GM19395 (cell line): ENCODE measurements around the gene LTC4S.

ENCODE experiments used
- ATAC-seq: cut with Tn5 transposase; IDR thresholded peaks from one replicate; pipeline ENCODE4 v1.9.1; 2021; ENCODE audit warnings: mild to moderate bottlenecking, moderate library complexity; ENCODE audit not compliant: unreplicated experiment

Gene LTC4S

DNA sequence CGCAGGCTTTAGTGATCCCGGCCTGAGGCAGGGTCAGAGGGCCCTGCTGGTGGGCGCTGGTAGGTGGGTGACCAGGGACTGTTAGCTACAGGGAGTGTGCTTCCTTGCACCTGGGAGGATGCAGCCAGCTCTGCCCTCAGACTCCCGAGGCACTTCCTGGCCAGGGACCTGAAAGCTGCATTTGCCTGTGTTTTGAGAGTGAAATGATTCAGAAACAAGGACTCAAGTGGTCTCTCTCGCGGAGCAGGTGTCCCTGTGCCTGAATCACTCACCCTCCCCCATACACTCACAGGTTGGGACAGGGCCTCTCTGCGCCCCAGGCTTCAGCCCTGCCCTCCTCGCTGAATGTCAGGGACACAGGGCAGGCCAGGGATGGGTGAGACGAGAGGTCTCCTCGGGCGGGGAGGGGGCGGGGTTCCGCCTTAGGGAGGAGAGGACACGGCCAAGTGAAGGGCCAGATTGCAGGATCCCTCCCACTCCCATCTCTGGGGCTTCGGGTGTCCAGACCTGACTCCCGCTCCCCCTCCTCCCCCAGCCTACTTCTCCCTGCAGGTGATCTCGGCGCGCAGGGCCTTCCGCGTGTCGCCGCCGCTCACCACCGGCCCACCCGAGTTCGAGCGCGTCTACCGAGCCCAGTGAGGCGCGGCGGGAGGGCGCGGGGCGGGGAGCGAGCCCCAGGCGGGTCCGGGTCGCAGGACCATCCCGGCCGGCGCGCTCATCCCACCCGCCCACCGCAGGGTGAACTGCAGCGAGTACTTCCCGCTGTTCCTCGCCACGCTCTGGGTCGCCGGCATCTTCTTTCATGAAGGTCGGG lies 1.5 kb downstream of the LTC4S start:
- peak; percentile 4 for ATAC-seq

DNA sequence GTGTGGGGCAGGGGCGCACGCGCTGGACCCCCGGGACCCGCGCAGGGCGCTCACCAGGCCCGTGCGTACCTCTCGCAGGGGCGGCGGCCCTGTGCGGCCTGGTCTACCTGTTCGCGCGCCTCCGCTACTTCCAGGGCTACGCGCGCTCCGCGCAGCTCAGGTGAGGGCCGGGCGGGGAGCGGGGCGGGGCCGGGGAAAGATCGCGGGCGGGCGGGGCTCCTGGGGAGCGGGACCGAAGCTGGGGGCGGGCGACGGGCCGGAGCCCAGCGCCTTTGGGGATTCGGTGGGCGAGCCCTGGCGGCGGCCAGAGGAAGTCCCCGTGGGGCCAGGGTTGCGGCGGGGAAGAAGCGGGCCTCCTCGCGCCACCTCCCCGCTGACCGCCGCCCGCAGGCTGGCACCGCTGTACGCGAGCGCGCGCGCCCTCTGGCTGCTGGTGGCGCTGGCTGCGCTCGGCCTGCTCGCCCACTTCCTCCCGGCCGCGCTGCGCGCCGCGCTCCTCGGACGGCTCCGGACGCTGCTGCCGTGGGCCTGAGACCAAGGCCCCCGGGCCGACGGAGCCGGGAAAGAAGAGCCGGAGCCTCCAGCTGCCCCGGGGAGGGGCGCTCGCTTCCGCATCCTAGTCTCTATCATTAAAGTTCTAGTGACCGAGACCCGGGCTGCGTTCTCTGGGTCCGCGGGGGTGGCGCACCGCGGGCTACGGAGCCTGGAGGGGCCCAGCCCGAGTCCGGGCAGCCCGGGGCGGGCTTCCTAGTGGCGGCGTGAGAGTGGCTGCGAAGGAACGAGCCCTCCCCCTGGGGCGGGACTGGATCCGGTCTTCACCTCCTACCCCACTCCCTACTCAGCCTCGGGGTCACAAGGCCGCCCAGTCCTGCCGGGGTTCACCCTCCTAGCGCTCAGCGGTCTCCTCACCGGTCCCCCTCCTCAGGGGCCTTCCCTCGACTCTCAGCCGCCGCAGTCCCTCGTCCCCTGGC lies 2.4 kb downstream of the LTC4S start:
- ATAC-seq, result peak; percentile 72

DNA sequence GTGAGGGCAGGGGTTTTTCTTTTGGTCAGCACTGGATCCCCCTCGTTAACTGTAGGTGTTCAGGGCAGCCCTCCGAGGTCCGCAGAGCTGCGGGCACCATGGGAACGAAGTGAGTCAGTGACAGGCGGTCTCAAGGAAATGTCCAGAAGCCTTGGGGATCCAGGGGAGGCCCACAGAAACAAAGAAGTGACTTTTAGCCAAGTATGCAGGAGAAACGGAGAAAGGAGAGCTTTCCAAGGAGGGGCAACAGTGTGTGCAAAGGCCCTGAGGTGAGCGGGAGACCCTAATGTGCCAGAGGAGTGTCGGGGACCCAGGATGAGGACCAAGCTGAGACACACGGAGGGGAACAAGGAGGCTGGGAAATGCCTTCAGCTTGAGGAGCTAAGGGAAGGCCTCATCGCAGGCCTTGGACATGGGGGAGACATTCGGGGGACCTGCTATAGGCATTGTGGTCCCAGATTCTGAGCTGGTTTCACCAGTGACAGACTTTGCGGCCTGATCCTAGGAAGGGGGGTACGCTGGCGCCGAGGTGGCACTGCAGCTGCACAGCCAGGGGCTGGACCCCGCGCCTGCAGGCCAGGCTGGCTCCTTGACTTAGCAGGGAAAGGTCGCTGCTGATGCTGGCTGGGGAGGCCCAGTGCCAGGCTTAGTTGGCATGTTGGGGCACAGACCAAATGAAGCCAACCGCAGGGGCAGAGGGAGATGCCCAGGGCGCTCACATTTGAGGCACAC lies 3.3 kb downstream of the LTC4S start:
- ATAC-seq, result no peak

DNA sequence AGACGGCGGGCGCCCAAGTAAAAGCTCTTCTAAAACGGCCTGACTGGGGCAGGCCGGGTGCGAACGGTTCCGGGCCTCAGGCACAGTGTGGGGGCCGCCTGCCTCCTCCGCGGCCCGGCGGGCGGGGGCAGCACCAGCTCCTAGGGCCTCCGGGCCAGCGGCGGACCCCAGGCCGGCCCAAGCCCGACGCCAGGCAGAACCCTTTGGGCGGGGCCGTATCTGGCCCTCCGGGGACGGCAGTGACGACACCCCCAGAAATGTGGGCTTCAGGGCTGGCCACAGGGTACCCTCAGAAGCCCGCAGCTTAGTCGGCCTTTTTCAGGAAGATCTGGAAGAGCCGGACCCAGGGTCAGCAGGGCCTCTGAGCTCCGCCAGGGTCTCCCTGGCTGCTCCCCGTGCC lies 4.0 kb downstream of the LTC4S start:
- ATAC-seq, result no peak

DNA sequence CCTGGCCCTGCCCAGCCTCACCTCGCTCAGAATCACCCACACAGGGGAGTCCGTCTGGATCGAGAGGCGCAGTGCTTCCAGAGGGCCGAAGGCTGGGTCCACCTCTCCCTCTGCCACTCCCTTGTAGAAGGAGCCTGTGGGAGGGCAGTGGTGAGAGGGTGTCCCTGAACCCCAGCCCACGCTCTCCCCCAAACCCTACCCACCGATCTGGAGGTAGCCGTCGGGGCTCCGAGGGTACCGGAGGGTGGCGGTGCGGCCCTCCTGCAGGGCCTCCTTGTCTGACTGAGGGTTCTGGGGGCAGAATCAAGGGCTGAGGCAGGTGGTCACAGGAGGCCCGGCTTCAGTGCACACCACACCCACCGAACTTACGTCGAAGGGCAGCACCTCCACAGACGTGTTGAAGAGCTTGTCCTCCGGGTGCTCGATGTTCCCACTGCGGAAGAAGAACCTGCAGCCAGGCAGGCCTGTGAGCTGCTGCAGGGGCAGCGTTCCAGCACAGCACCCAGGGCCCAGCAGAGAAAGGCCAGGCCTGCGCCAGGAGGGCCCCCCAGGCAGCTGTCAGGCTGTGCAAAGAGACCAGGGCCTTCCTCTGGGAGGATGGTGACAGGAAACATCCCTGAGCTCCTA lies 4.5 kb downstream of the LTC4S start:
- no peak for ATAC-seq

DNA sequence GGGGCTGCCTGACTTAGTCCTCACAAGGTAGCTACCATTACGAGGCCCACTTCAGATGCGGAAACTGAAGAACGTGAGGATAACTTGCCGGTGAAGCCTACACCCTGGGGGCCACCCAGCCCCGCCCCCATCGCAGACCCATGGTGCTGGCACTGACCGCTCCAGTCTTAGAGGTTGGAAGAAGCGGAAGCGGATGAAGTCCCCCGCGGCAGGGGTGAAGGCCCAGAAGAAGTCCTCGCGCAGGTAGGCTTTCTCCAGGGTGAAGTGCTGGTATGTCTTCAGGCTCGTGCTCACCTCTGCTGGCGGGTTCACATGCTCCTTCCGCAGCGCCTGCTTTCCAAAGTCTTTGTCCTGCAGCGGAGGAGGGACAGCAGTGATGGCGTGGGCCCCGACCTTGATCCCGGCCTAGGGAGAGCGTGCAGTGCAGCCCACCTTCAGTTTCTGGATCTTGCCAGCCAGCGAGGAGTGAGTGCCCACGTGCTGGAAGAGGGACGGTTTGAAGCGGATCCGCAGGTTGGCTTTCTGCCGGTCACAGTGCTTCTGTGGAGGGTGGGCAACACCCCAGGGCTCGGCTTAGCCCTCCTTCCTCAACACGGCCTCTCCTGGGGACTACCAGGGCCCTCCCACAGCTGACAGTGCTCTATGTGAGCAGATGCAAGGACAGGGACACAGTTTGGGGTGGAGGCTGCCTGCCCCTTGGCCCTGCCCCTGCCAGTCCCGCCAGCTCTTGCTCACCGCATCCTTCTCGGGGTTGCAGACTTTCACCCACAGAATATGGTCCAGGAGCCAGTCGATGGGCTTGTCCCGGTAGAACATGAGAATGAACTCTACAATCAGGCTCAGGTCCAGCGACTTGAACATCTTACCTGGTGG lies 5.2 kb downstream of the LTC4S start:
- no peak for ATAC-seq

DNA sequence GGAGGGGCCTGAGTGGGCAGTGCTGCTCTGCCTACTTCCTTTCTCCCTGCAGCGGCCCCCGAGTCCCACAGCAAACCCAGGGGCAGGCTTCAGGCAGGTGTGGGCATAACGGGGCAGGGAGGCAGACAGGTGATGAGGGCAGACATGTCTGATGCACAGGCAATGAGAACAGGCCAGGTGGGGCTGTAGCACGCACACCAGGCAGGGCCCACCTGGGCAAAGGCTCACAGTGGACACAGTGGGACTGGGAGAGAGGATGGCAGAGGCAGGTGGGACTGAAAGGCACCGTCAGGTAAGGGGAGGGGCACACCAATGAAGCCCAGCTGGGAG lies 5.8 kb downstream of the LTC4S start:
- ATAC-seq, result no peak

DNA sequence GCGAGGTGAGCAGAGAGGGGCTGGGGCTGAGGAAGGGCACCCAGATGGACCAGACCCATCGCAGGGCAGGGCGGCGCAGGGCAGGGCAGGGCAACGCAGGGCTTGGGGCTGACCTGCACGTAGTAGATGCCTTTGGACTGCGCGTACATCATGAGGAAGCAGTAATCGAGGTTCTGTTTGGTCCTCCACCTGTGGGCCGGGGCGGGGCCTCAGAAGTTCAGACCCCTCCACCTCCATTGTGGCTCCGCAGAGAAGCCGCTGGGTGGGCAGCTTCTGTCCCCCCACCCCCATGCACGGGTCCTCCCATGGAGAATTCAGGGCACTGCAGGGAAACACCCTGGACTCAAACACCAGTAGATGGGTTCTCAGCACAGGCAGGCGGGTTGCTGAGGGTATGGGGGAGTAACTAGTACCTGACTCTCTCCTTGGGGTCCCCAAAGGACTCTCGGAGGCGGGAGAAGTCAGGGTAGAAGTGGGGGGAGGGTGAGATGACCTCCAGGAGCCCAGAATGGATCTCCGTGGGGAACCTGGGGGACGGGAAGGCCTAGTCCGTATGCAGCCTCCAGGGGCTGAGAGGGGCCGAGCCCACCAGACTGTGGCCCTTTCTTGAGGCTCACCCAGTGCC lies 6.4 kb downstream of the LTC4S start:
- no peak for ATAC-seq

DNA sequence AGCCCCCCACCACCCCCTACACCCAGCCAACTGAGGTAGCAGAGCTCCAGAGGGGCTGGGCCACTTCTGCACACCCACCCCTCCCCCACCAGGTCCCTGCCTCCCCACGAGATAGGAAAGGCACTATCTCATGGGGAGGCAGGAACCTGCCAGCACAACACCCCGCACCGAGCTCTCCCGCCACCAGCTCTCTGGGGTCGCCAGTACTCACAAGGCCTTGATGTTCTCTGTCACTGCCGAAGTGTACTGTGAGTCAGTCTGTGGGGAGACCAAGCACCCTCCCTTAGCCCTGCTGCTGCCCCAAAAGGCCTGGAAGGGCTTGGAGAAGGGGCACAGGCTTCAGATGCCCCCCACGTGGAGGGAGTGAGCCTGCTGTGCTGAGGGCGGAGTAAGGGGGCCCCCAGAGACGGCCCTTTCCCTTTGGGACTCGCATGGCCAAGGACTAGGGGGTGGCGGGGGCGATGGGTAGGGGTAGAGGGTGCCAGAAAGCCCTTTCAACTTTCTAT lies 7.0 kb downstream of the LTC4S start:
- ATAC-seq, result no peak

DNA sequence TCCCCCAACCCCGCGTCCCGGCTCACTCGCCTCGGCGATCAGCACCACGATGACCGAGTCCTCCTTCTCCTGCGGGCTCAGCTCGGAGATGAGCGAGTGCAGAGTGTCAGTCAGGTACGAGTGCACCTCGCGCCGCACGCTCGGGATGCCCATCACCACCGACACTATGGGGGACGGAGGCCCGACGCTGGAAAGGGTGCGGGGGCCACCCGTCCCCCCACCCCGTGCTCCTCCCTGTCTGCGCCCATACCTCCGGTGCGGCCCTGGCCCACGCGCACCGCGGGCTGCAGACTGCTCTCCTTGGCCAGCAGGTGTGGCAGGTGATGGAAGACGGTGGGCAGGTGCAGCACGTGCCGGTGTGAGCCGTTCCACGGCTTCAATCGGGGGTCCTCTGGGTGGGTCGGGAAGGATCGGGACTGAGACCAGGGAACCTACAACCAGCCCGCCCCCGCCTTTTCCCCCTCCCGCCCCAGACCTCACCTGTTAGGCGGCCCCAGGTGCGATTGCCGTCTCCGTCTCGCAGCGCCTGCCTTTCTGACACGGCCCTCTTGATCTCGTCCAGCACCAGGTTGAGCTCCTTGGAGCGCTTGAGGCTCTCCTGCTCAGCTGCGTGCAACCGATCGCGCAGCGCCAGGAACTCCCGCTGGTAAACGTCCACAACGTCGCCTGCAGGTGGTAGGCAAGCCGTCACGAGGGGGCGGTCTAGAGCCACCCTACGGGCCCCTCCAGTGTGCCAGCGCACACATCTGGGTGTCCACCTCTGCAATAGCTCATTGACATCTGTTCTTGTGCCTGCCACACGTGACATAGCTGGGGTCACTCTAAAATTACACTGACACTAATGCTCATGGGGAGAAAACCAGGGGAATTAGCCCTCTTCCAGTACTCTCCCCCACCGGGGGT lies 7.8 kb downstream of the LTC4S start:
- peak; percentile 30 for ATAC-seq

DNA sequence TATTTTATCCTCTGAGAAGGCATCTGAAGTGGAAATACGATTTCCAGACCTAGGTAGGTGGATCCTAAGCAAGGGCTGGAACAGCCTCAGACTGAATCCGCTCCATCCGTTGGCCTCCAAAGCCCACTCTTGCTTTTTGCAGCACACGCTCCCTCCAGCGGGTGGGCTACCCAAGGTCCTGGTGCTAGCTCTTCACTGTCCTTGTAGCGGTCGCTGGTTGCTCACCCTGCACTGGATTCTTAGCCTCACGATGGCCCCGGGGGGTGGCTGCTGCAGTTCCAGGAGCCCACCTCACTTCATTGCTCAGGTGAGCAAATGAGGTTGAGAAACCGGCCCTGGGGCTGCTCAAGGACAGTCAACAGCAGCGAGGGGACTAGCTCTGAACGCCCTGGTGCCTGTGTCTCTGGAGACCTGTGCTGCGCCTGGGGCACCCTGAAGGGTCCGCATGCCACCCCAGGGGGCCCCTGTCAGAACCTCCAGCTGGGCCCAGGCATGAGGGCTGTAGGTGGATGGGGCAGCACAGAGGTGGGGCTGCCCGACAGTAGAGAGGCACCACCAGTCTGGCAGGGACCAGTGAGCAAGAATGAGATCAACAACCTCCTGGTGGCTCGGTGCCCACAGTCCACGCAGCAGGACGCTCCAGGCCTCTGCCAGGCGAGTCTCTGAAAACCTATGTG lies 8.6 kb downstream of the LTC4S start:
- no peak for ATAC-seq

DNA sequence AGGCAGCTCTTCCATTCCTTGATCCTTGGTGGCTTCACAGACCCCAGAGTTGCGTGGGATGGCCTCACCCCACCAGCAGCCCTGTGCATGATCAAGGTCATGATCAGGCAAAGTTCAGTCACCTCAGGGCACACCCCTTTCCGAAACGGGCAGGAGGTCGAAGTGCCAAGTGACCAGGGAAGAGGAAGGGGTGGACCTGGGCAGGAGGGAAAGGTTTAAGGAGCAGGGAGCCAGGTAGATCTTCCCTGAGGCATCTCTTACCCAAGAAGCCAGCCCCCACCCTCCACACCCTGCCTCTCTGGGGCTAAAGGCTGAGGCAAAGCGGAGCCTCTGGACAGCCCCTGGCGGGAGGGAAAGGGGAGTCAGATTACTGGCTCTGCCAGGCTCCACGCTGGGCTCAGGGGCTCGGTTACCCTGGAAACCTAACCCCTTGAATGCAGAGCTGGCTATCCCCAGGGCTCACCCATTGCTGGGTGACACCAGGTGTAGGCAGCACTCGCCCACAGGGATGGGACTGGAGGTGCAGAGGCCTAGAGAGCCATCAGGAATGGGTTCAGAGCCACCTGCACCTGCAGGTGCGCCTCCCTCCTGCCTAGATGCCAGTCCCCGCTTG lies 9.3 kb downstream of the LTC4S start:
- ATAC-seq, result no peak

DNA sequence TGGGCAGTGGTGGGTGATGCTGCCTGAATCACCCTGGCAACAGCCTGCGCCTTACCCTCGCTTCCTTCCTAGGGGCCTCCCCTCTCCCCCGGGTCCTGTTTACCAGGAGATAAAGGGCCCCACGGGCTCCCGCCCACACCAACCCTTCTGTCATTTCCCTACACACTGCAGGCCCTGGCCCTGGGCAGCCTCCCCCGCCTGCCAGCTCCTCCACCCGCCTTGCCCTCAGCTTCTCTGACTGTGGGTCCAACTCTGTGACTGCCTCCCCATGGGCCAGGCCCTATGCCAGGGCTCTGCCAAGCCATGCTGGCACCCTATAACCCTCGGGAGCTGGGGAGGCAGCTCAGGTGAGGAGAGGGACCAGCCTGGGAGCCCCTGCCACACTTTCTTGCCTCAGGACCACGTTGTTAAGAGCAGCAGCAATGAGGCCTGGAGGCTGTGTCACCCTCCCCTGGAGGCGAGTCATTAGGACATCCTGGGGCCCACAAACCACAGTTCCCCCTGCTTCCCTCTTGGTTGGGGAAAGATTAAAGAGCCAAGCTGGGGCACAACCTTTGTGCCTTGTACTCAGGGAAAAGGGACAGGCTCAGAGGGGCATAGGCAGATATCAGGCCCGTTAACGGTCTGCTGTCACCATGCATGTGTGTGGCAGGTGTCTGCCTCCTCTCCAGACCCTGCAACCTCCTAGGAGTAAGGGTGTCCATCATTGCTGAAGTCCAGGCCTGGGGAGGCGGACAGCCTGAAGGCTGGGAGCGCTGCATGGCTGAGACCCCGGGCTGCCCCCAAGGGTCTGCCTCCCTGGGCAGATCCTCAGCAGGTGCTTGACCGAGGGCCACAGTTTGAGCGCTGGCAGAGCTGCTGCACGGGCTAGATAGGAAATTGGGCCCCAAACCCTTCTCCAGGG lies 10.1 kb downstream of the LTC4S start:
- no peak for ATAC-seq

DNA sequence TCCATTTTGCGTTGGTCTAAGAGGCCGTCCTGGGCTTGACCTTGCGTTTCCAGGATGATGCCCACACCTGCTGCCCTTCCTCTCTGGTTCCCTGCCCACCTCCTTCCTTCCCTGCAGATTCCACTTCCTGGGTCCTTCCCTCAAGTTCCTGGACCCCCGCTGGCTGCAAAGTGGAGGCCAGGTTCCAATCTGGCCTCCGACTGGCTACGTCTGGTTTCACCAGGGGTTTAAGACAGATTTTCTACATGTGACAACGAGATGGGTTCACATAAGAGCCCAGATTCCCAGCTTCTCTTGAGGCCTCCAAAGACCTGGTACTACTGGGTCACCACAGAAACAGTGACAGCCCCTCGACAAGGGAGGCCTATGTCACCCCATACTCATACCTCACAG lies 10.8 kb downstream of the LTC4S start:
- ATAC-seq, result no peak

DNA sequence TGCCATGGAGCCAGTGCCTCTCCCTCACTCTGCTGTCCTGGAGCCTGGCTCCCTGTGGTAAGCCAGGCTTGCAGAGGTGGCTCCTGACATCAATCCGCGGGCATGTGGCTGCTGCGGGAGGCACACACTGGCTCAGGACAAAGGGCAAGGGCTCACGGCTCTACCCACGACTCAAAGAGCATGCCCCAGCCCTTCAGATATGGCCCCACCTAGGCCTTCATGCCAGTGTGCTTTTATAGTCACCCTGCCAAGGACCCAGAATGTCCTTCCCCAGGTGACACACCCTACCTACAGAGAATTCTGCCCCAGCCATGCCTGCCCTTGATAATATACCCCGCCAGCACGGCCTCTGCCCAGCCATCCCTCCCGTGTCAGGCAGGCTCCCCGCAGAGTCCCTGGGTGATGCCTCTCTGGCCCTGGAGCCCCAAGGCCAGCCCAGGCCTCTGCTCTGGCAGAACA lies 11.3 kb downstream of the LTC4S start:
- no peak for ATAC-seq

DNA sequence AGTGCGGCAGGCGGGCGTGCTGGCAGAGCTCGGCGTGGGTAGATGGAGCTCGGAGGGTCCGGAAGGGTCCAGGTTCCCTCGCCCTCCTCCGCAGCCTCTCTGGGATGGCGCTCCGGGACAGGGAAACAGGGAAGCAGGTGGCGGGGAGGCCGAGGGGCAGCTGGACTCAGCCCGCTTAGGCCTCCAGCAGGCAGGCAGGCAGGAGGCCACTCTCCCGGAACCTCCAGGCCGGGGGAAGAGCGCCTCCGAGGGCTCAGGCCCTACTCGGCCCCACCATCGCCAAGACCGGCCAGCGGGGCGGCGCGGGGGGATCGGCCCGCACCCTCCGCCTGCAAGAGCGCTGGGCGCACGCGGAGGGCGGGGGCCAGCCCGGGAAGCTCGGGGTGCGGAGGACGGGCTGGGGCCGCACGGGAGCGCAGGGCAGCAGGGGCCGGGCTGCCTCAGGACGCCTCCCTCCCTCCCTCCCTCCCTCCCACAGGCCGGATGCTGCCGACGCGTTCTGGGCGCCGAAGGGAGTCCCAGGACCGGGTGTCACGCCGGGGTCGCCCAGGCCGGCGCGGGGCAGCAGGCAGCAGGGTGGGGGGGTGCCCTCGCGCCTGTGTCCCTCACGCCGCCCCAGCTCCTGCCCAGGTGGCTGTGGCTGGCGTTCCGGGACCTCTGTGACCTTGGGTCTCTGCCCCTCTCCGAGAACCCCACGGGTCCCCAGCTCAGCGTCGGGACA lies 11.9 kb downstream of the LTC4S start:
- ATAC-seq, result peak; percentile 27
